ENCODE data around the gene NRXN3.
"Not testable (repeated sequence)": the region's sequence is repeated elsewhere in the genome, so short reads cannot be mapped to it uniquely, and the experiment has no call there.

The NRXN3 gene

GRCh38 chr14:78968265-78968664, 798.1 kb downstream of the NRXN3 start:
- no peak for DNase-seq

GRCh38 chr14:78970677-78971076, 800.5 kb downstream of the NRXN3 start:
- no peak for DNase-seq

GRCh38 chr14:78972440-78972839, 802.3 kb downstream of the NRXN3 start:
- no peak for DNase-seq

- DNase-seq = no peak
Observed at GRCh38 chr14:78974691-78975090, 804.5 kb downstream of the NRXN3 start.

GRCh38 chr14:78975734-78976133, 805.6 kb downstream of the NRXN3 start:
- no peak for DNase-seq

GRCh38 chr14:78978896-78979295, 808.7 kb downstream of the NRXN3 start:
- DNase-seq = peak; percentile 60

- DNase-seq = no peak
Observed at GRCh38 chr14:78982551-78982950, 812.4 kb downstream of the NRXN3 start.

- no peak for DNase-seq
Observed at GRCh38 chr14:78983126-78983525, 813.0 kb downstream of the NRXN3 start.

GRCh38 chr14:78985668-78986381, 815.7 kb downstream of the NRXN3 start:
- no peak for DNase-seq

GRCh38 chr14:78986989-78987388, 816.8 kb downstream of the NRXN3 start:
- DNase-seq = no peak

- DNase-seq = no peak
Observed at GRCh38 chr14:78989221-78989620, 819.0 kb downstream of the NRXN3 start.

GRCh38 chr14:78992867-78993266, 822.7 kb downstream of the NRXN3 start:
- DNase-seq = no peak

- DNase-seq = no peak
Observed at GRCh38 chr14:78997811-78998210, 827.6 kb downstream of the NRXN3 start.

- no peak for DNase-seq
Observed at GRCh38 chr14:79009286-79009685, 839.1 kb downstream of the NRXN3 start.

GRCh38 chr14:79011091-79011919, 841.1 kb downstream of the NRXN3 start:
- no peak for DNase-seq

GRCh38 chr14:79011920-79012204, 841.7 kb downstream of the NRXN3 start:
- DNase-seq = no peak

- DNase-seq = peak; percentile 28
Observed at GRCh38 chr14:79016828-79017505, 846.8 kb downstream of the NRXN3 start.

GRCh38 chr14:79017561-79017960, 847.4 kb downstream of the NRXN3 start:
- DNase-seq = no peak

- DNase-seq = no peak
Observed at GRCh38 chr14:79018836-79019235, 848.7 kb downstream of the NRXN3 start.

- not testable (repeated sequence) for DNase-seq
Observed at GRCh38 chr14:79019898-79020297, 849.7 kb downstream of the NRXN3 start.

- DNase-seq = no peak
Observed at GRCh38 chr14:79021766-79022165, 851.6 kb downstream of the NRXN3 start.

- no peak for DNase-seq
Observed at GRCh38 chr14:79027138-79027537, 857.0 kb downstream of the NRXN3 start.

- DNase-seq = no peak
Observed at GRCh38 chr14:79028281-79028680, 858.1 kb downstream of the NRXN3 start.

GRCh38 chr14:79036441-79036840, 866.3 kb downstream of the NRXN3 start:
- no peak for DNase-seq
